GM19193 (cell line): ENCODE measurements around the gene CMSS1.

ENCODE experiments used
- POLR2A ChIP-seq: IDR thresholded peaks from 4 replicates; pipeline ENCODE4 v1.6.1; 2011; ENCODE audit not compliant: insufficient read depth, insufficient read length; ENCODE audit errors: extremely low read depth

Gene CMSS1

GRCh38 chr3:99938270-99938911 lies 120.7 kb downstream of the CMSS1 start:
- TF ChIP-seq POLR2A: no peak

GRCh38 chr3:99939876-99940275 lies 122.2 kb downstream of the CMSS1 start:
- TF ChIP-seq POLR2A: no peak

- no peak for TF ChIP-seq POLR2A
Observed at GRCh38 chr3:99940350-99940749, 122.7 kb downstream of the CMSS1 start.

GRCh38 chr3:99941211-99941610 lies 123.5 kb downstream of the CMSS1 start:
- no peak for TF ChIP-seq POLR2A

- no peak for TF ChIP-seq POLR2A
Observed at GRCh38 chr3:99943931-99944761, 126.5 kb downstream of the CMSS1 start.

GRCh38 chr3:99945328-99945995 lies 127.8 kb downstream of the CMSS1 start:
- TF ChIP-seq POLR2A: no peak

- TF ChIP-seq POLR2A: no peak
Observed at GRCh38 chr3:99947356-99947755, 129.7 kb downstream of the CMSS1 start.

GRCh38 chr3:99948467-99949089 lies 130.9 kb downstream of the CMSS1 start:
- no peak for TF ChIP-seq POLR2A

GRCh38 chr3:99949956-99950670 lies 132.5 kb downstream of the CMSS1 start:
- TF ChIP-seq POLR2A: no peak

GRCh38 chr3:99950921-99951320 lies 133.3 kb downstream of the CMSS1 start:
- no peak for TF ChIP-seq POLR2A

GRCh38 chr3:99951701-99952100 lies 134.0 kb downstream of the CMSS1 start:
- TF ChIP-seq POLR2A: no peak

- no peak for TF ChIP-seq POLR2A
Observed at GRCh38 chr3:99952306-99952705, 134.6 kb downstream of the CMSS1 start.

GRCh38 chr3:99953596-99953995 lies 135.9 kb downstream of the CMSS1 start:
- TF ChIP-seq POLR2A: no peak

- TF ChIP-seq POLR2A: no peak
Observed at GRCh38 chr3:99954914-99955644, 137.4 kb downstream of the CMSS1 start.
